ENCODE data around the gene MYL5. TPM values are rescaled to one million over a fixed set of nuclear protein-coding genes. Genes with fewer than 3 reads are reported as not detected.

The MYL5 gene
- total and polyA plus RNA-seq, 4 donors = 2.4 to 5.0 (median 4.7) TPM

DNA sequence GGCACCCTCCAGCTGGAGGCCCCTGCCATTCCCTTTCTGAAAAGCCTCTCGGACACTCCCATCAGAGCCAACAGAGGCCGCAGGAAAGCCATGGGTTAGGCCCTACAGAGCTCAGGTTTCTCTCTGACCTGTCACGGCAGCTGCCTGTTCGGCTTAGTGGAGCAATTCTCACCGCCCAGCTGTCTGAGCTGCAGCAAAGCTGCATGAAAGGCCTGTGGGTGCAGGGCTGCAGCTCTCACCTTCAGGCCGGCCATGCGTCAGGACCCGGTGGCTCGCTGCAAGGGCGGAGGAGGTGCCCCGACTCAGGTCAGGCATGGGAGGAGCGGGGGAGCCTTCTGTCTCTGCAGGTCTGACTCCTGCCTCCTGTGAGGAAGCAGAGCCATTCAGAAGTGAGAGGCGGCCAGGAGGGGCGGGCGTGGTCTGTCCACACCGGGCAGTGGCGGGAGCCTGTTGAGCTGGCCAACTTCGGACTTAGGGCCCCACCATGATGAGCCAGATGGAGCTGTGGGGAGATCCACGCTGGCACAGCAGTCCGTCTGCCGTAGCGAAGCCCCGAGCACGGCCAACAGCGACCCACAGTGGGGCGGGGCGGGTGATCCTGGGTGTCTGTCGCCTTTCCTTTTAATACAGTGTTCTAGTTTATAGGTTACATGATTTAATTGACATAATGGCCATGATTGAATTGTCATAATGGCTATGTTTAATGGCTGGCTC, 25.6 kb upstream of the MYL5 start (continued):
- TF ChIP-seq, protein P1, sequence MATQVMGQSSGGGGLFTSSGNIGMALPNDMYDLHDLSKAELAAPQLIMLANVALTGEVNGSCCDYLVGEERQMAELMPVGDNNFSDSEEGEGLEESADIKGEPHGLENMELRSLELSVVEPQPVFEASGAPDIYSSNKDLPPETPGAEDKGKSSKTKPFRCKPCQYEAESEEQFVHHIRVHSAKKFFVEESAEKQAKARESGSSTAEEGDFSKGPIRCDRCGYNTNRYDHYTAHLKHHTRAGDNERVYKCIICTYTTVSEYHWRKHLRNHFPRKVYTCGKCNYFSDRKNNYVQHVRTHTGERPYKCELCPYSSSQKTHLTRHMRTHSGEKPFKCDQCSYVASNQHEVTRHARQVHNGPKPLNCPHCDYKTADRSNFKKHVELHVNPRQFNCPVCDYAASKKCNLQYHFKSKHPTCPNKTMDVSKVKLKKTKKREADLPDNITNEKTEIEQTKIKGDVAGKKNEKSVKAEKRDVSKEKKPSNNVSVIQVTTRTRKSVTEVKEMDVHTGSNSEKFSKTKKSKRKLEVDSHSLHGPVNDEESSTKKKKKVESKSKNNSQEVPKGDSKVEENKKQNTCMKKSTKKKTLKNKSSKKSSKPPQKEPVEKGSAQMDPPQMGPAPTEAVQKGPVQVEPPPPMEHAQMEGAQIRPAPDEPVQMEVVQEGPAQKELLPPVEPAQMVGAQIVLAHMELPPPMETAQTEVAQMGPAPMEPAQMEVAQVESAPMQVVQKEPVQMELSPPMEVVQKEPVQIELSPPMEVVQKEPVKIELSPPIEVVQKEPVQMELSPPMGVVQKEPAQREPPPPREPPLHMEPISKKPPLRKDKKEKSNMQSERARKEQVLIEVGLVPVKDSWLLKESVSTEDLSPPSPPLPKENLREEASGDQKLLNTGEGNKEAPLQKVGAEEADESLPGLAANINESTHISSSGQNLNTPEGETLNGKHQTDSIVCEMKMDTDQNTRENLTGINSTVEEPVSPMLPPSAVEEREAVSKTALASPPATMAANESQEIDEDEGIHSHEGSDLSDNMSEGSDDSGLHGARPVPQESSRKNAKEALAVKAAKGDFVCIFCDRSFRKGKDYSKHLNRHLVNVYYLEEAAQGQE (IDR thresholded peaks at IDR 0.05) = no peak
- TF ChIP-seq NR2F2 (IDR thresholded peaks at IDR 0.05) (no peak), HNF4G (IDR thresholded peaks at IDR 0.05) (no peak), JUND (IDR thresholded peaks at IDR 0.05) (no peak), FOXA1 (IDR thresholded peaks at IDR 0.05) (no peak), EGR1 (IDR thresholded peaks at IDR 0.05; ENCODE audit: low read depth in 2 of 2) (no peak), SP1 (IDR thresholded peaks at IDR 0.05) (no peak), TAF1 (conservative IDR thresholded peaks at IDR 0.05) (no peak), GABPA (IDR thresholded peaks at IDR 0.05 in 1 of 2, conservative IDR thresholded peaks at IDR 0.05 in 1 of 2) (no peak)
- TF ChIP-seq, protein P2, sequence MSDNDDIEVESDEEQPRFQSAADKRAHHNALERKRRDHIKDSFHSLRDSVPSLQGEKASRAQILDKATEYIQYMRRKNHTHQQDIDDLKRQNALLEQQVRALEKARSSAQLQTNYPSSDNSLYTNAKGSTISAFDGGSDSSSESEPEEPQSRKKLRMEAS (IDR thresholded peaks at IDR 0.05) = no peak
- TF ChIP-seq, protein P3, sequence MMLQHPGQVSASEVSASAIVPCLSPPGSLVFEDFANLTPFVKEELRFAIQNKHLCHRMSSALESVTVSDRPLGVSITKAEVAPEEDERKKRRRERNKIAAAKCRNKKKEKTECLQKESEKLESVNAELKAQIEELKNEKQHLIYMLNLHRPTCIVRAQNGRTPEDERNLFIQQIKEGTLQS (IDR thresholded peaks at IDR 0.05) = no peak

DNA sequence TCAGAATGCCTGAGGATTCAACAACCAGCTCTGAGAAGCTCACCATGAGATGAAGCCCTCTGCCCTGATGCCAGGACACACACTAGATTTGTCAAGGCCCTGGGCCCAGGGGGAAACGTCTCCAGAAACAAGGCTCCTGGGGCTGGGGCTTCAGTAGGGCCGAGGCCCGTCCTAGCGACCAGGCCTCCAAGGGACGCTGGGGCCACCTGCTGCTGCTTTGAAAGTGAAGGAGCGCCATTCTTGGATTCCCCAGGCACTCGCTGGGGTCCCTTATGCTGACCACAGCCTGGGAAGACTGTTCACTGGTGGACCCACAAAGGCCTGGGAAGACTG, 25.1 kb upstream of the MYL5 start:
- H3K27ac ChIP-seq (ENCODE audit: low read depth in 1 of 2, low read length in 2 of 2) = no peak overlapping the region
- no peak overlapping the region for H3K4me3 ChIP-seq (ENCODE audit: low read depth in 1 of 3, low read length in 3 of 3)
- DNase-seq (ENCODE audit: low spot score) = no peak
- 89% methylated on average over 7 of the region's 7 CpGs for WGBS
- H3K27me3 ChIP-seq (ENCODE audit: control insufficient read depth in 4 of 4, insufficient read depth in 4 of 4, low read length in 3 of 4) = peaks cover 0 to 5% (median 2%) of the 10 kb centered on the region in 4 donors
- no peak overlapping the region for H3K9ac ChIP-seq (ENCODE audit: low read depth in 1 of 2, low read length in 2 of 2)
- no peaks in the 10 kb centered on the region for H3K4me1 ChIP-seq (ENCODE audit: control insufficient read depth in 4 of 4, insufficient read depth in 4 of 4, low read length in 3 of 4)
- no peaks in the 10 kb centered on the region for H3K36me3 ChIP-seq (ENCODE audit: control insufficient read depth in 4 of 4, insufficient read depth in 3 of 4, low read depth in 1 of 4, low read length in 3 of 4)
- H3K9me3 ChIP-seq (ENCODE audit: control insufficient read depth in 4 of 4, low read length in 3 of 4) = peaks cover 0 to 1% (median 0%) of the 10 kb centered on the region in 4 donors
- TF ChIP-seq, protein P1 (IDR thresholded peaks at IDR 0.05) = no peak
- no peak for TF ChIP-seq HNF4A (conservative IDR thresholded peaks at IDR 0.05)
- TF ChIP-seq SP1 (IDR thresholded peaks at IDR 0.05) = no peak
- TF ChIP-seq EGR1 (IDR thresholded peaks at IDR 0.05; ENCODE audit: low read depth in 2 of 2) = no peak
- TF ChIP-seq, protein P2 (IDR thresholded peaks at IDR 0.05) = no peak
- TF ChIP-seq FOXA1 (IDR thresholded peaks at IDR 0.05) = no peak
- no peak for TF ChIP-seq YY1 (IDR thresholded peaks at IDR 0.05)
- TF ChIP-seq TAF1 (conservative IDR thresholded peaks at IDR 0.05) = no peak
- TF ChIP-seq, protein P4, sequence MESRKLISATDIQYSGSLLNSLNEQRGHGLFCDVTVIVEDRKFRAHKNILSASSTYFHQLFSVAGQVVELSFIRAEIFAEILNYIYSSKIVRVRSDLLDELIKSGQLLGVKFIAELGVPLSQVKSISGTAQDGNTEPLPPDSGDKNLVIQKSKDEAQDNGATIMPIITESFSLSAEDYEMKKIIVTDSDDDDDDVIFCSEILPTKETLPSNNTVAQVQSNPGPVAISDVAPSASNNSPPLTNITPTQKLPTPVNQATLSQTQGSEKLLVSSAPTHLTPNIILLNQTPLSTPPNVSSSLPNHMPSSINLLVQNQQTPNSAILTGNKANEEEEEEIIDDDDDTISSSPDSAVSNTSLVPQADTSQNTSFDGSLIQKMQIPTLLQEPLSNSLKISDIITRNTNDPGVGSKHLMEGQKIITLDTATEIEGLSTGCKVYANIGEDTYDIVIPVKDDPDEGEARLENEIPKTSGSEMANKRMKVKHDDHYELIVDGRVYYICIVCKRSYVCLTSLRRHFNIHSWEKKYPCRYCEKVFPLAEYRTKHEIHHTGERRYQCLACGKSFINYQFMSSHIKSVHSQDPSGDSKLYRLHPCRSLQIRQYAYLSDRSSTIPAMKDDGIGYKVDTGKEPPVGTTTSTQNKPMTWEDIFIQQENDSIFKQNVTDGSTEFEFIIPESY (IDR thresholded peaks at IDR 0.05) = no peak

Measured in liver (tissue), 9 donors.